T-helper 1 cell treated with Interleukin-12 subunit alpha and Interleukin-12 subunit beta and Interleukin-4 antibody, amounts not matched to agents 30 μg/mL and 1 μg/mL, for 36 hours (primary cell): ENCODE data around the gene LSM11.

Experiments used
- H3K27ac Mint-ChIP-seq: one replicate; pipeline ENCODE4 v1.8.0; 2021; ENCODE audit warnings: mild to moderate bottlenecking, mixed read lengths
- H3K27me3 Mint-ChIP-seq: one replicate; pipeline ENCODE4 v1.8.0; 2021; ENCODE audit warnings: low read depth, mixed read lengths
- H3K36me3 Mint-ChIP-seq: one replicate; pipeline ENCODE4 v1.8.0; 2021; ENCODE audit warnings: low read depth, mixed read lengths
- H3K4me1 Mint-ChIP-seq: one replicate; pipeline ENCODE4 v1.8.0; 2021; ENCODE audit warnings: low read depth, mixed read lengths
- H3K4me3 Mint-ChIP-seq: one replicate; pipeline ENCODE4 v1.8.0; 2021; ENCODE audit warnings: mild to moderate bottlenecking, moderate library complexity, mixed read lengths
- H3K9me3 Mint-ChIP-seq: one replicate; pipeline ENCODE4 v1.8.0; 2021; ENCODE audit warnings: mixed read lengths

LSM11 gene

DNA sequence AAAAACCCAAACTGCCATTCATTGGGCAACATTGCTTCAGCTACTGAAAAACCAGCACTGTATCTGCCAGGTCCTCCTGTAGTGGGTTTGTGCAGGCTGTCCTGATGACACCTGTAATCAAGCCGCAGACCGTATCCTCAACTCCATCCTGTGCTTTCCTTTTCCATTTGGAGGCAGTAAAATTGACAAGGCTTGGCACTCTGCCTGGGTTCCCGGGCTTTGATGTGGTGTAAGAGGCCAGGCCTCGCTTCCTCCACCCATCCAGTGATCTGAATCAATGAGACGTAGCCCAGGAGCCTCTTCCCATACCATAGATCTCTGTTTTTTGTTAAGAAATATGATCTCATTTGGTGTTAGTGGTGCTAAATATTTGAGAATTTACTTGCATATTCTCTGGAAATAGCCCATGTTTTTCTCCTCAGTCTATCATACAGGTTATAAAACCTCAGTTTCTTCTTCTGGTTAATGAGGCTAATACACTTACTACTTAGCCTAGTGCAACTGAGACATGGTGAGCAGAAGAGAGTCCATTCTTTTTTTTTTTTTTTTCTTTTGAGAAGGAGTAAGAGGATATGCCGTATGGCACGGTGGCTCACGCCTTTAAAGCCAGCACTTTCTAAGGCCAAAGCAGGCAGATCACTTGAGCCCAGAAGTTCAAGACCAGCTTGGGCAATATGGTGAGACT is 34.8 kb downstream of the LSM11 start:
- no peaks in the 10 kb centered on the region for H3K36me3 Mint-ChIP-seq
- no peaks in the 10 kb centered on the region for H3K4me1 Mint-ChIP-seq
- peaks cover 7% of the 10 kb centered on the region for H3K27me3 Mint-ChIP-seq
- no peaks in the 10 kb centered on the region for H3K9me3 Mint-ChIP-seq
- no peak overlapping the region for H3K4me3 Mint-ChIP-seq
- no peak overlapping the region for H3K27ac Mint-ChIP-seq

GRCh38 chr5:157779221-157779620 is 35.7 kb downstream of the LSM11 start:
- peaks cover 3% of the 10 kb centered on the region for H3K27me3 Mint-ChIP-seq
- H3K4me1 Mint-ChIP-seq: no peaks in the 10 kb centered on the region
- H3K36me3 Mint-ChIP-seq: no peaks in the 10 kb centered on the region
- H3K4me3 Mint-ChIP-seq: no peak overlapping the region
- no peaks in the 10 kb centered on the region for H3K9me3 Mint-ChIP-seq
- no peak overlapping the region for H3K27ac Mint-ChIP-seq

- Mint-ChIP-seq H3K27me3 (no peaks in the 10 kb centered on the region), H3K9me3 (no peaks in the 10 kb centered on the region), H3K36me3 (peaks cover 17% of the 10 kb centered on the region), H3K4me1 (no peaks in the 10 kb centered on the region), H3K4me3 (no peak overlapping the region), H3K27ac (no peak overlapping the region)
Observed at GRCh38 chr5:157785801-157786200, 42.3 kb downstream of the LSM11 start.

GRCh38 chr5:157793301-157793700 is 49.8 kb downstream of the LSM11 start:
- H3K27me3 Mint-ChIP-seq: no peaks in the 10 kb centered on the region
- H3K4me1 Mint-ChIP-seq: no peaks in the 10 kb centered on the region
- no peak overlapping the region for H3K27ac Mint-ChIP-seq
- no peaks in the 10 kb centered on the region for H3K9me3 Mint-ChIP-seq
- no peak overlapping the region for H3K4me3 Mint-ChIP-seq
- H3K36me3 Mint-ChIP-seq: peaks cover 35% of the 10 kb centered on the region

DNA sequence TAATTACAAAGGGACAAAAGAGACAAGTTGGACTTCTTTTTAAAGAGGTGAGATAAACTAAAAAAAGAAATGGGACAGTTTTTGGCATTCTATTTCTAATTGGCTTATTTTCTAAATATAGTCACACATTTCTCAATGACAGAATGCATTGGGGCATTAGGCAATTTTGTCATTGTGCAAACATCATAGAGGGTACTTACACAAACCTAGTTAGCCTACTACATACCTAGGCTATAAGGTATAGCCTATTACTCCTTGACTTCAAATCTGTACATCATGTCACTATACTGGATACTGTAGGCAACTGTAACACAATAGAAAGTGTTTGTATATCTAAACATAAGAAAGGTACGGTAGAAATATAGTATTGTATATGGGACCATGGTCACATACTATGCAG is 56.1 kb downstream of the LSM11 start:
- Mint-ChIP-seq H3K27ac (no peak overlapping the region), H3K4me1 (no peaks in the 10 kb centered on the region), H3K27me3 (no peaks in the 10 kb centered on the region), H3K36me3 (peaks cover 23% of the 10 kb centered on the region), H3K4me3 (no peak overlapping the region), H3K9me3 (no peaks in the 10 kb centered on the region)

- no peaks in the 10 kb centered on the region for H3K27me3 Mint-ChIP-seq
- no peaks in the 10 kb centered on the region for H3K4me1 Mint-ChIP-seq
- no peak overlapping the region for H3K4me3 Mint-ChIP-seq
- peaks cover 23% of the 10 kb centered on the region for H3K36me3 Mint-ChIP-seq
- no peak overlapping the region for H3K27ac Mint-ChIP-seq
- H3K9me3 Mint-ChIP-seq: no peaks in the 10 kb centered on the region
Observed at GRCh38 chr5:157800137-157800536, 56.6 kb downstream of the LSM11 start.

DNA sequence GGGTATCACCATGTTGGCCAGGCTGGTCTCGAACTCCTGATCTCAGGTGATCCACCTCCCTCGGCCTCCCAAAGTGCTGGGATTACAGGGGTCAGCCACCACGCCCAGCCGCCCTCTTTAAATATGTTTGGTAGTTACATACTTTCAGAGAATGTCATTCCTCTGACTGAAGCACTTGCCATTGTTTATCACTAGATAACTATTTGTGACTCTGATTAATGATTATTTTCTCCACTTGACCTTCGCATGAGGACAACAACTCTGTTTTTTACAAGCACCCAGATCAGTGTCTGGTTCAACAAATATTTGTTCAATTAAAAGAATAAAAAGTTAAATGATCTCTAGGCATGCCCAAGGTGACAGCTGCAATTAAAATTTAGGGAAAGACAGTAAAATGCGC is 59.2 kb downstream of the LSM11 start:
- H3K36me3 Mint-ChIP-seq: peaks cover 23% of the 10 kb centered on the region
- no peak overlapping the region for H3K27ac Mint-ChIP-seq

DNA sequence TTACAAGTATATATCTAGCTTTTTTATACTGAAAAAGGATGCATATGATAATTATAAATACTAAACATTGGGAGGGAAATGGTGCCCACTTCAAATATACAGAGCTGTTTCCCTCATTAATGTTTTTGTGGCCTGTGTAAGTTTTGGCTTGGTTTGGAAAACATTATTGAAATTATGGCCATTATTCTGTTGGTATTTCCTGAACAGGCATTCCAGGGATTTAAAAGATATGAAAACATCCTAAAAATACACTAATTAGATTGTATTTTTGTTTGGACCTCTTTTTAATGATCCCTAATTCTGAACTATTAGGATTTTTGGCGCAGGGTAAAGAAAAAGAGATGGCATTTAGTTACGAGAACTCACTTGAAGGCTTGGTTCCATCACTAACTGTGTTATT is 64.5 kb downstream of the LSM11 start:
- H3K4me1 Mint-ChIP-seq: no peaks in the 10 kb centered on the region
- no peaks in the 10 kb centered on the region for H3K27me3 Mint-ChIP-seq
- H3K9me3 Mint-ChIP-seq: no peaks in the 10 kb centered on the region
- H3K36me3 Mint-ChIP-seq: peaks cover 33% of the 10 kb centered on the region
- no peak overlapping the region for H3K27ac Mint-ChIP-seq
- no peak overlapping the region for H3K4me3 Mint-ChIP-seq

More for the DNA sequence above, 59.2 kb downstream of the LSM11 start:
- Mint-ChIP-seq H3K27me3 (no peaks in the 10 kb centered on the region), H3K4me1 (no peaks in the 10 kb centered on the region), H3K4me3 (no peak overlapping the region), H3K9me3 (no peaks in the 10 kb centered on the region)
